HG03354 (cell line): ENCODE results near the gene PCIF1.
"Not testable (repeated sequence)": the region's sequence is repeated elsewhere in the genome, so short reads cannot be mapped to it uniquely, and the experiment has no call there.

Experiments
- ATAC-seq: cut with Tn5 transposase; IDR thresholded peaks from one replicate; pipeline ENCODE4 v1.9.1; 2021; ENCODE audit warnings: mild to moderate bottlenecking; ENCODE audit not compliant: unreplicated experiment, poor library complexity, severe bottlenecking

PCIF1 gene

GRCh38 chr20:45944965-45945677 lies 10.6 kb downstream of the PCIF1 start:
- no peak for ATAC-seq

- no peak for ATAC-seq
These were observed 11.2 kb downstream of the PCIF1 start for GRCh38 chr20:45945678-45946148.

GRCh38 chr20:45946149-45946970 lies 11.9 kb downstream of the PCIF1 start:
- no peak for ATAC-seq

GRCh38 chr20:45947110-45947866 lies 12.8 kb downstream of the PCIF1 start:
- ATAC-seq = no peak

- ATAC-seq = no peak
These were observed 13.8 kb downstream of the PCIF1 start for GRCh38 chr20:45948261-45948733.

- ATAC-seq = no peak
These were observed 14.5 kb downstream of the PCIF1 start for GRCh38 chr20:45948742-45949541.

- no peak for ATAC-seq
These were observed 15.3 kb downstream of the PCIF1 start for GRCh38 chr20:45949542-45950329.

- no peak for ATAC-seq
These were observed 15.8 kb downstream of the PCIF1 start for GRCh38 chr20:45950330-45950646.

- no peak for ATAC-seq
These were observed 17.7 kb downstream of the PCIF1 start for GRCh38 chr20:45951925-45952834.

- no peak for ATAC-seq
These were observed 18.4 kb downstream of the PCIF1 start for GRCh38 chr20:45952861-45953260.

- no peak for ATAC-seq
These were observed 19.2 kb downstream of the PCIF1 start for GRCh38 chr20:45953672-45954071.

- not testable (repeated sequence) for ATAC-seq
These were observed 21.8 kb downstream of the PCIF1 start for GRCh38 chr20:45956326-45956725.

- no peak for ATAC-seq
These were observed 22.8 kb downstream of the PCIF1 start for GRCh38 chr20:45957021-45957941.

GRCh38 chr20:45958593-45958992 lies 24.1 kb downstream of the PCIF1 start:
- no peak for ATAC-seq

- no peak for ATAC-seq
These were observed 24.6 kb downstream of the PCIF1 start for GRCh38 chr20:45959126-45959525.

- ATAC-seq = no peak
These were observed 25.6 kb downstream of the PCIF1 start for GRCh38 chr20:45959956-45960630.
